ENCODE data around the gene GPC6.

GPC6 gene

GRCh38 chr13:94315188-94315587 lies 1088.6 kb downstream of the GPC6 start:
- Histone ChIP-seq H2BK120ac (ENCODE audit: low read depth, low read length) (no peak overlapping the region), H2BK15ac (replicated peaks; ENCODE audit: low read depth) (no peak overlapping the region), H3K23ac (ENCODE audit: low read length) (no peak overlapping the region), H3K4me1 (ENCODE audit: control insufficient read depth, low read depth, low read length) (peaks cover 5% of the 10 kb centered on the region), H3K27me3 (ENCODE audit: insufficient read depth, low read length, poor library complexity) (no peaks in the 10 kb centered on the region), H3K79me1 (ENCODE audit: low read length) (no peaks in the 10 kb centered on the region), H3K4me2 (ENCODE audit: low read length) (no peak overlapping the region), H4K8ac (ENCODE audit: low read depth, low read length) (no peak overlapping the region), H3K27ac (ENCODE audit: low read depth, low read length) (no peak overlapping the region), H3K9ac (ENCODE audit: low read length) (no peak overlapping the region), H3K36me3 (ENCODE audit: control insufficient read depth, insufficient read depth, low read length) (no peaks in the 10 kb centered on the region), H2BK5ac (ENCODE audit: low read length) (no peak overlapping the region), H4K5ac (ENCODE audit: low read length) (no peak overlapping the region), H3K4ac (ENCODE audit: low read depth, low read length) (no peak overlapping the region), H3K79me2 (ENCODE audit: control insufficient read depth, insufficient read depth, low read length) (no peaks in the 10 kb centered on the region), H3K18ac (ENCODE audit: low read length) (no peak overlapping the region), H3K4me3 (ENCODE audit: low read length) (no peak overlapping the region), H3K56ac (ENCODE audit: low read length) (no peak overlapping the region), H2AK5ac (ENCODE audit: low read length) (peak overlapping the region; percentile 6)
- WGBS (ENCODE audit: extremely low coverage, insufficient coverage, low lambda C conversion rate) = no CpG with 5 or more reads among the region's 1 CpG
- no peak for DNase-seq

- H2BK5ac ChIP-seq (ENCODE audit: low read length) = no peak overlapping the region
- H4K5ac ChIP-seq (ENCODE audit: low read length) = no peak overlapping the region
- no peak for DNase-seq
- H3K56ac ChIP-seq (ENCODE audit: low read length) = no peak overlapping the region
- no peaks in the 10 kb centered on the region for H3K36me3 ChIP-seq (ENCODE audit: control insufficient read depth, insufficient read depth, low read length)
- no peaks in the 10 kb centered on the region for H3K79me2 ChIP-seq (ENCODE audit: control insufficient read depth, insufficient read depth, low read length)
- WGBS (ENCODE audit: extremely low coverage, insufficient coverage, low lambda C conversion rate) = no CpG with 5 or more reads among the region's 2 CpGs
- H2BK120ac ChIP-seq (ENCODE audit: low read depth, low read length) = no peak overlapping the region
- no peaks in the 10 kb centered on the region for H3K79me1 ChIP-seq (ENCODE audit: low read length)
- H2BK15ac ChIP-seq (replicated peaks; ENCODE audit: low read depth) = peak overlapping the region; percentile 36
- H3K4me2 ChIP-seq (ENCODE audit: low read length) = no peak overlapping the region
- H3K4me1 ChIP-seq (ENCODE audit: control insufficient read depth, low read depth, low read length) = no peaks in the 10 kb centered on the region
- no peak overlapping the region for H2AK5ac ChIP-seq (ENCODE audit: low read length)
- H4K8ac ChIP-seq (ENCODE audit: low read depth, low read length) = no peak overlapping the region
- H3K27me3 ChIP-seq (ENCODE audit: insufficient read depth, low read length, poor library complexity) = no peaks in the 10 kb centered on the region
- H3K9ac ChIP-seq (ENCODE audit: low read length) = no peak overlapping the region
- H3K27ac ChIP-seq (ENCODE audit: low read depth, low read length) = no peak overlapping the region
- H3K4me3 ChIP-seq (ENCODE audit: low read length) = no peak overlapping the region
- H3K18ac ChIP-seq (ENCODE audit: low read length) = peak overlapping the region; percentile 51
- no peak overlapping the region for H3K23ac ChIP-seq (ENCODE audit: low read length)
- H3K4ac ChIP-seq (ENCODE audit: low read depth, low read length) = no peak overlapping the region
Observed at GRCh38 chr13:94317063-94317491, 1090.5 kb downstream of the GPC6 start.

- no peak overlapping the region for H2AK5ac ChIP-seq (ENCODE audit: low read length)
- H4K8ac ChIP-seq (ENCODE audit: low read depth, low read length) = no peak overlapping the region
- no peak overlapping the region for H4K5ac ChIP-seq (ENCODE audit: low read length)
- H3K27me3 ChIP-seq (ENCODE audit: insufficient read depth, low read length, poor library complexity) = no peaks in the 10 kb centered on the region
- no peak overlapping the region for H3K18ac ChIP-seq (ENCODE audit: low read length)
- H2BK15ac ChIP-seq (replicated peaks; ENCODE audit: low read depth) = no peak overlapping the region
- no CpG with 5 or more reads among the region's 3 CpGs for WGBS (ENCODE audit: extremely low coverage, insufficient coverage, low lambda C conversion rate)
- H2BK5ac ChIP-seq (ENCODE audit: low read length) = no peak overlapping the region
- H3K23ac ChIP-seq (ENCODE audit: low read length) = no peak overlapping the region
- H3K4me1 ChIP-seq (ENCODE audit: control insufficient read depth, low read depth, low read length) = peaks cover 5% of the 10 kb centered on the region
- no peak overlapping the region for H3K56ac ChIP-seq (ENCODE audit: low read length)
- H3K4me3 ChIP-seq (ENCODE audit: low read length) = no peak overlapping the region
- H3K4me2 ChIP-seq (ENCODE audit: low read length) = no peak overlapping the region
- no peaks in the 10 kb centered on the region for H3K36me3 ChIP-seq (ENCODE audit: control insufficient read depth, insufficient read depth, low read length)
- no peaks in the 10 kb centered on the region for H3K79me2 ChIP-seq (ENCODE audit: control insufficient read depth, insufficient read depth, low read length)
- H2BK120ac ChIP-seq (ENCODE audit: low read depth, low read length) = no peak overlapping the region
- H3K4ac ChIP-seq (ENCODE audit: low read depth, low read length) = no peak overlapping the region
- H3K27ac ChIP-seq (ENCODE audit: low read depth, low read length) = no peak overlapping the region
- H3K9ac ChIP-seq (ENCODE audit: low read length) = no peak overlapping the region
- DNase-seq = no peak
- H3K79me1 ChIP-seq (ENCODE audit: low read length) = no peaks in the 10 kb centered on the region
Observed at GRCh38 chr13:94318418-94318817, 1091.8 kb downstream of the GPC6 start.

GRCh38 chr13:94319501-94319900 lies 1092.9 kb downstream of the GPC6 start:
- H4K8ac ChIP-seq (ENCODE audit: low read depth, low read length) = no peak overlapping the region
- no peak overlapping the region for H2AK5ac ChIP-seq (ENCODE audit: low read length)
- H3K4me3 ChIP-seq (ENCODE audit: low read length) = no peak overlapping the region
- no peak overlapping the region for H3K18ac ChIP-seq (ENCODE audit: low read length)
- peaks cover 5% of the 10 kb centered on the region for H3K4me1 ChIP-seq (ENCODE audit: control insufficient read depth, low read depth, low read length)
- H2BK120ac ChIP-seq (ENCODE audit: low read depth, low read length) = no peak overlapping the region
- no peak overlapping the region for H3K23ac ChIP-seq (ENCODE audit: low read length)
- no peaks in the 10 kb centered on the region for H3K79me2 ChIP-seq (ENCODE audit: control insufficient read depth, insufficient read depth, low read length)
- no peaks in the 10 kb centered on the region for H3K79me1 ChIP-seq (ENCODE audit: low read length)
- H4K5ac ChIP-seq (ENCODE audit: low read length) = no peak overlapping the region
- WGBS (ENCODE audit: extremely low coverage, insufficient coverage, low lambda C conversion rate) = no CpG with 5 or more reads among the region's 2 CpGs
- no peak overlapping the region for H3K27ac ChIP-seq (ENCODE audit: low read depth, low read length)
- no peak overlapping the region for H2BK15ac ChIP-seq (replicated peaks; ENCODE audit: low read depth)
- H3K4me2 ChIP-seq (ENCODE audit: low read length) = no peak overlapping the region
- H3K56ac ChIP-seq (ENCODE audit: low read length) = no peak overlapping the region
- H2BK5ac ChIP-seq (ENCODE audit: low read length) = no peak overlapping the region
- no peak overlapping the region for H3K4ac ChIP-seq (ENCODE audit: low read depth, low read length)
- no peaks in the 10 kb centered on the region for H3K27me3 ChIP-seq (ENCODE audit: insufficient read depth, low read length, poor library complexity)
- no peak overlapping the region for H3K9ac ChIP-seq (ENCODE audit: low read length)
- H3K36me3 ChIP-seq (ENCODE audit: control insufficient read depth, insufficient read depth, low read length) = no peaks in the 10 kb centered on the region
- DNase-seq = no peak

GRCh38 chr13:94322925-94323763 lies 1096.5 kb downstream of the GPC6 start:
- Histone ChIP-seq H4K5ac (ENCODE audit: low read length) (no peak overlapping the region), H3K9ac (ENCODE audit: low read length) (no peak overlapping the region), H3K27me3 (ENCODE audit: insufficient read depth, low read length, poor library complexity) (no peaks in the 10 kb centered on the region), H4K8ac (ENCODE audit: low read depth, low read length) (no peak overlapping the region), H3K4me3 (ENCODE audit: low read length) (no peak overlapping the region), H2BK5ac (ENCODE audit: low read length) (no peak overlapping the region), H3K4me2 (ENCODE audit: low read length) (no peak overlapping the region), H2AK5ac (ENCODE audit: low read length) (no peak overlapping the region), H2BK120ac (ENCODE audit: low read depth, low read length) (no peak overlapping the region), H3K4ac (ENCODE audit: low read depth, low read length) (peak overlapping the region; percentile 71), H3K56ac (ENCODE audit: low read length) (no peak overlapping the region), H3K27ac (ENCODE audit: low read depth, low read length) (no peak overlapping the region), H3K79me2 (ENCODE audit: control insufficient read depth, insufficient read depth, low read length) (no peaks in the 10 kb centered on the region), H3K36me3 (ENCODE audit: control insufficient read depth, insufficient read depth, low read length) (no peaks in the 10 kb centered on the region), H3K4me1 (ENCODE audit: control insufficient read depth, low read depth, low read length) (peaks cover 12% of the 10 kb centered on the region), H2BK15ac (replicated peaks; ENCODE audit: low read depth) (no peak overlapping the region), H3K23ac (ENCODE audit: low read length) (no peak overlapping the region), H3K18ac (ENCODE audit: low read length) (peak overlapping the region; percentile 94), H3K79me1 (ENCODE audit: low read length) (no peaks in the 10 kb centered on the region)
- DNase-seq = no peak
- WGBS (ENCODE audit: extremely low coverage, insufficient coverage, low lambda C conversion rate) = no CpG with 5 or more reads among the region's 6 CpGs

All from mesendoderm (in vitro differentiated cells).